HFFc6 (cell line): ENCODE data around the gene NUAK1. TPM values are rescaled to one million over a fixed set of nuclear protein-coding genes. Genes with fewer than 3 reads are reported as not detected.
A peak's percentile ranks its signal among the peaks of the same experiment; 100 is the strongest.

ENCODE experiments used
- DNase-seq: peaks from one replicate; pipeline ENCODE4 v3.0.0-alpha.2; 2018
- H3K27ac Mint-ChIP-seq: 2 replicates; pipeline ENCODE4 v1.8.0; 2020; ENCODE audit warnings: mild to moderate bottlenecking, mixed read lengths
- H3K27me3 Mint-ChIP-seq: 2 replicates; pipeline ENCODE4 v1.8.0; 2021; ENCODE audit warnings: mild to moderate bottlenecking, moderate library complexity, mixed read lengths; ENCODE audit not compliant: insufficient read depth
- H3K36me3 Mint-ChIP-seq: 2 replicates; pipeline ENCODE4 v1.8.0; 2021; ENCODE audit warnings: low read depth, mixed read lengths
- H3K4me1 Mint-ChIP-seq: 2 replicates; pipeline ENCODE4 v1.8.0; 2020; ENCODE audit warnings: low read depth, mixed read lengths
- H3K4me3 Mint-ChIP-seq: 2 replicates; pipeline ENCODE4 v1.8.0; 2020; ENCODE audit warnings: mild to moderate bottlenecking, moderate library complexity, mixed read lengths
- H3K9me3 Mint-ChIP-seq: 2 replicates; pipeline ENCODE4 v1.8.0; 2020; ENCODE audit warnings: mild to moderate bottlenecking, mixed read lengths
- CTCF ChIP-seq: fragments of 200-600 bp; sonication (generic); IDR thresholded peaks from 2 replicates; pipeline ENCODE4 v1.5.0; 2021; ENCODE audit warnings: antibody characterized with exemption, mild to moderate bottlenecking
- total RNA-seq, 6 experiments: library from RNA; stranded (reverse); fragmentation: NEBNext Ultra II Directional; extraction: Animal tissue kit (Norgen Biotek cat#: 25700); gene quantifications; 2 replicates in 1 of 6; 3 replicates in 5 of 6; pipeline ENCODE4 v1.2.3, GENCODE V29; 2021

Gene NUAK1
- total RNA-seq, 6 experiments from 2014 or later, result 11.0 to 37.3 (median 14.1) TPM

DNA sequence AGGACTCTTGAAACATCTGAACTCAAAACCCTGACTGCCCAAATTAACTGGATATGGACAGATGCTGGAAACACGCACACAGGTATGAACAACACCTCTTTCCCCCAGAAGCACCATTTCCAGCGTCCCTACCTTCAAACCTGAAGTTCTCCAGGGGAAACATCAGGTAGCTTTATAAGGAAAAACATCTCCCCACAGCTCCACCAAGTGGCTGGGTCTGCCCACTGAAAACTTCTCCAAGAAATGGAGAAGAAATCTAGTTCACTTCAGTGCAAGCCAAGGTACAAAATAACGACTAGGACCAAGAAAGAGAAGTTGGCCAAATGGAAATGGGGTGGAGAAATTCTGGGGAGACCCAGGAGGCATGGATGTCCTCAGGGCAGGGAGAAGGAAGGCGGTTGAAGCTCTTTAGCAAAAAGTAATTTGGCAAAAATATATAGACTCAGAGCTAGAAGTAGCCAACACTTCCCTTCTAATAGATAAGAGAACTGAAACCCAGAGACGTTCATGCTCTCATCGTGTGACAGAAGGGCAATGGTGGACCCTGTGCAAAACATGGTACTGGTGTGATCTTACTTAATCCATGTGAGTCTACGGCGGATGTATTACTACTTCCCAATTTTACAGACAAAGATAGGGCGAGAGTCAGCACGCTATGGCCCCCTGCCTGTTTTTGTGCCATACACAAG lies 10.5 kb upstream of the NUAK1 start:
- no peak for DNase-seq
- peak; percentile 77 for TF ChIP-seq CTCF
- Mint-ChIP-seq H3K4me3 (no peak overlapping the region), H3K4me1 (peaks cover 20% of the 10 kb centered on the region), H3K36me3 (no peaks in the 10 kb centered on the region), H3K9me3 (no peaks in the 10 kb centered on the region), H3K27ac (no peak overlapping the region), H3K27me3 (no peaks in the 10 kb centered on the region; the same call in 1 of the 2 replicates)

GRCh38 chr12:106147956-106148355 lies 9.2 kb upstream of the NUAK1 start:
- H3K27ac Mint-ChIP-seq, result no peak overlapping the region
- no peaks in the 10 kb centered on the region for H3K36me3 Mint-ChIP-seq
- peaks cover 31% of the 10 kb centered on the region for H3K4me1 Mint-ChIP-seq
- DNase-seq, result no peak
- H3K4me3 Mint-ChIP-seq, result no peak overlapping the region
- TF ChIP-seq CTCF, result no peak
- no peaks in the 10 kb centered on the region for H3K27me3 Mint-ChIP-seq
- H3K9me3 Mint-ChIP-seq, result no peaks in the 10 kb centered on the region

DNA sequence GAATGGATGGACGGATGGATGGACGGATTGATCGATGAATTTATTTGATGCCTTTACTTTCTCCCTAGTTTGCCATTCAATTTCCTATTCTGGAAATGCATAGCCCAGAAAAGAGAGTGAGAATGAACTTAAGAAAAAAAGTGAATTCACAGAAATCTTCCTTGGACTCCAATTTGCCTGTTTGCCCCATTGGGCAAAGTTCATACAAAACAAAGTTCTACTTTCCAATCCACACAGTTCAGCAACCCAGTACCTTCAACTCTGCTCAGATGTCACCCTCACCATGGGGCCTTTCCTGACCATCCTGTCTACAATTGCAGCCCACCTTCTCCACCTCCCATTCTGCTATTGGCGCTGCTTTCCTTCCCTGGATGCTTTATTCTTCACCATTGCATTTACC lies 8.2 kb upstream of the NUAK1 start:
- no peak for DNase-seq
- Mint-ChIP-seq H3K9me3 (no peaks in the 10 kb centered on the region), H3K27ac (no peak overlapping the region), H3K27me3 (no peaks in the 10 kb centered on the region), H3K4me3 (no peak overlapping the region), H3K4me1 (peaks cover 39% of the 10 kb centered on the region), H3K36me3 (peaks cover 2% of the 10 kb centered on the region)
- TF ChIP-seq CTCF, result no peak

DNA sequence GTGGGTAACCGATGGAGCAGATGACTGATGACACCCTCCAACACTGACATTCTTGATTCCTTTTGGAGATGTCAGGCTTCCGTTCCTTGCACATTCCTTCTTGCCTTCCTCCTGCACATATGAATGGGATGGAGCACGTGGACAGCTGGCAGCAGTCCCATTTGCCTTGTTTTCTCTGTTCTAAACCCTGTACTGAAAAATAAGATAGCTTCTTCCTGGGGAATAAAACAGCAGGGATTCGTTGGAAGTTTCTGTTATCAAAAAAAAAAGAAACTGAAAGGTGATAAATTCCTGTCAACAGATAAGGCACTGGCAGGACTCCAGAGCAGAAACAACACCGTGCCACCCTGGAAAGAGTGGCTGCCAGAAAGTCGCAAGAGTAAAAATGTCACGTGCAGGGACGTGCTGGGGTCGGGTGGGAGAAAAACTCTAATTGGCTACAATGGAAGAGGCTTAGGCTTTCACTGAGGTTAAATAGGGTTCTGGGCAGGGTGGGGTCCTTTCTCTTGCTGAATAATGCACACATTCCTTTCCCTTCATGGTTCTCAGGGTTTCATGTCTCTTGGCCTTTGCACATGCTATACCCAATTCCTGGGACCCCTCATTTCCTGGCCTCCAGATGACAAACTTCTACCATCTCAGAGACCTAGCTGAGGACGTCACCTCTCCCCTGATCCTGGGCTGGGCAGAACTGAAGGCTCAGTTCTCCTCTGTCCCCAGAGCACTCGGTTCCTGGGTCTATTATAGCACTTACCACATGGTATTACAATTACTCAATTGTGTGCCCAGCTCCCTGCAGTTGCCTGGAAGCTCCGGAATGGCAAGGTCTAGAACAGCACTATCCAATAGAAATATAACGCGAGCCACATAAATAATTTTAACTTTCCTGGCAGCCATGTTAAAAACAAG lies 7.0 kb upstream of the NUAK1 start:
- H3K4me3 Mint-ChIP-seq, result peak overlapping the region; percentile 6; the same call in 1 of the 2 replicates
- H3K4me1 Mint-ChIP-seq, result peaks cover 51% of the 10 kb centered on the region
- no peak for DNase-seq
- peaks cover 12% of the 10 kb centered on the region for H3K36me3 Mint-ChIP-seq
- no peaks in the 10 kb centered on the region for H3K27me3 Mint-ChIP-seq
- no peak overlapping the region for H3K27ac Mint-ChIP-seq
- TF ChIP-seq CTCF, result no peak
- H3K9me3 Mint-ChIP-seq, result no peaks in the 10 kb centered on the region

DNA sequence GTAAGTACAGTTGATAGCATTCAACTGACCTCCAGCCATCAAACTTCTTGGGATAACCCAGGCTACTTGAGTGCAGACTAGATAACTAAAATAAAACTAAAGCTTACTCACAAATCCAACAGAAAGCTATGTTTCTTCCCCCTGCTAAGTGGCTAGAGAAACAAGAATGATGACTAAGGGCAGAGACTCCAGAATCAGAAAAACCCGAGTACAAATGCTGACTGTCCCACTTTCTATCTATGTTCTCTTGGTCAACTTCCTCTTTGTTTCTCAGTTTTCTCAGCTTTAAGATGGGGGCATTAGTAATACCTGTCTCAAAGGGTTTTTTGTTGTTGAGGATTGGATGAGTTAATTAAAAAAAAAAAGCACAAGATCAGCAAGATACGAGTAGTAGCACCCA lies 6.1 kb upstream of the NUAK1 start:
- Mint-ChIP-seq H3K36me3 (peaks cover 19% of the 10 kb centered on the region), H3K4me1 (peaks cover 60% of the 10 kb centered on the region), H3K27me3 (no peaks in the 10 kb centered on the region), H3K9me3 (no peaks in the 10 kb centered on the region), H3K4me3 (peak overlapping the region; percentile 66), H3K27ac (peak overlapping the region; percentile 43)
- peak; percentile 60 for DNase-seq
- no peak for TF ChIP-seq CTCF
